ENCODE results near the gene SETDB1. TPM values are rescaled to one million over a fixed set of nuclear protein-coding genes. Genes with fewer than 3 reads are reported as not detected.

SETDB1 gene
- total and polyA plus RNA-seq, 7 experiments from 2014 or later = 13.4 to 94.9 (median 57.4) TPM

DNA sequence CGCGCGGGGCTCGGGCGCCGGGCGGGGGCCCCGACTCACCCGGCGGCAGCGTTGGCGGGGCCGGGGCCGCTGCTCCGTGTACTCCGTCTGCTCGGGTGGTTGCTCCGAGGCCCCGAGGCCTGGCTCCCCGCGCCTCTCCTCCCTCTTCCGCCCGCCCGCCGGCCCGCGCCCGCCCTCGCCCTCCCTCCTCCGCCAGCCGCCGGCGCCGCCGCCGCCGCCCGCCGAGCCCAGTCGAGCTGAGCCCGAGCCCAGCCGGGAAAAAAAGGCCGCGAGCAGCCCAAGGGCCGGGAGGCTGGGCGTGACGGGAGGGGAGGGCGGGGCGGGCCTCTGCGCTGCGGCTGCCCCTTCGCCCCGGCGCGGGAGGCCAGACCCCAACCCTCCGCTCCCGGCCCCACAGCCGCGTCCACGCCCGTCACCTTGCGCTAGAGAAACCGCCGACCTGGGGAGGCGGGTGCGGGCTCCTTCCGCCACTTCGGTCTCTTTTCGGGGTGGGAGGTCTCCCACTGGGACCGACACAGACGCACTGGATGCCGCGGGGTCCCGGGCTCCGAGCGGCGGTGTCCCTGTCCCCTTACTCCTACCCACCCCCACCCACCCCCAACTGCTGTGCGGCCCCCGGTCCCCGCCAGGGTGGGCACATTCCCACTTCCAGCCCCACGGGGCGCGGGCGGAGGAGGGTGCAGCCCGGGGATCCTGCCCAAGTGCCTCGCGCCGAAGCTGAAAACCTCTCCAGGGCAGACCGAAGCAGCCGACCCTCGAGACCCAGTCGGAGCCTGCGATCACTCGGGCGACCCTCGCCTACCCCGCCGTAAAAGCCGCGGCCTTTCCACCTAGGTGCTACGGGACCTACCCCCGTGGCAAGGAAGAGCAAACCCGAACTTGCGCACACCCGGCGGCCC, 48.7 kb downstream of the SETDB1 start, which contains the start of gene CERS2:
TSS of gene CERS2 (minus strand) at position 256 of the 899 bp plus-strand sequence. CDS start 5,745 bp downstream, outside the sequence.
- intact Hi-C loops (cut with micrococcal nuclease) = loop anchor here (1.0 to 10.0 kb wide), 7 partner anchors 31 to 490 kb away; partner anchors contain the start of genes ENSA (in 2 of the 2), GOLPH3L (in 1 of the 2), MINDY1 (in 1 of the 2) and SETDB1 (in 1 of the 2)
- Histone ChIP-seq H3K4me1 (ENCODE audit: control insufficient read depth in 2 of 2, insufficient read depth in 2 of 2, low read length in 2 of 2) (peaks cover 48 to 62% of the 10 kb centered on the region in 2 donors), H3K36me3 (ENCODE audit: control insufficient read depth in 2 of 3, insufficient read depth in 3 of 3, low read length in 3 of 3) (peaks cover 0 to 4% (median 0%) of the 10 kb centered on the region in 3 experiments), H3K27me3 (ENCODE audit: control insufficient read depth in 2 of 2, insufficient read depth in 2 of 2, low read length in 2 of 2) (no peaks in the 10 kb centered on the region), H3K4me3 (ENCODE audit: low read length) (peak within 1 kb of the TSS; percentile 82), H3K9me3 (ENCODE audit: control insufficient read depth in 2 of 3, low read length in 3 of 3) (no peaks in the 10 kb centered on the region), H3K27ac (ENCODE audit: low read depth, low read length) (peak within 1 kb of the TSS; percentile 92)
- ATAC-seq (peak; percentile 77), DNase-seq (peak; percentile 72 to 84 (median 77))
- POLR2A ChIA-PET = interaction anchor here (0.5 to 5.2 kb wide), 9 partner anchors 12 to 411 kb away, joined by 3 to 31 read pairs (median 4); partner anchors contain the start of gene MINDY1
- H3K9me3 Mint-ChIP-seq = no peaks in the 10 kb centered on the region
- peaks cover 36 to 82% (median 74%) of the 10 kb centered on the region in 7 donors for H3K4me1 Mint-ChIP-seq
- no peaks in the 10 kb centered on the region for H3K27me3 Mint-ChIP-seq
- H3K4me3 Mint-ChIP-seq = peak within 1 kb of the TSS; percentile 83 to 94 (median 89)
- H3K36me3 Mint-ChIP-seq = peaks cover 0 to 2% (median 0%) of the 10 kb centered on the region in 5 donors
- peak within 1 kb of the TSS; percentile 86 to 94 (median 91) for H3K27ac Mint-ChIP-seq
- CTCF ChIA-PET = interaction anchor here (1.2 to 1.4 kb wide), 3 partner anchors 28 to 277 kb away, joined by 3 to 5 read pairs (median 3); partner anchors contain the start of gene MINDY1

DNA sequence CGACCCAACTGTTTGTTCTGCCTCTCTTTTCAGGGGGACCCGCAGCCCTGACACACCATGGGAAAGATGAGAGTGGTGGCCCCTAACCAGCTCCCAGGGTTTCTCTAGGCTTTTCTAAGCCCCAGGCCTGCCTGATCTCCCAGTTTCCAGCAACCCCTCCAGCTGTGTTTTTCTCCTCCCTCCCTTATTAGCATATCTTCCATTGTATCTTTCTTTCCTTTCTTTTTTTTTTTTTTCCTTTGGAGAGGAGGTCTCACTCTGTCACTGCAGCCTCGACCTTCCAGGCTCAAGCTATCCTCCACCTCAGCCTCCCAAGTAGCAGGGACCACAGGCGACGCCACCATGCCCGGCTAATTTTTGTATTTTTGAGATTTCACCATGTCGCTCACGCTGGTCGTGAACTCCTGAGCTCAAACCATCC, 50.2 kb downstream of the SETDB1 start:
- Histone ChIP-seq H3K9me3 (ENCODE audit: control insufficient read depth in 2 of 3, low read length in 3 of 3) (no peaks in the 10 kb centered on the region), H3K36me3 (ENCODE audit: control insufficient read depth in 2 of 3, insufficient read depth in 3 of 3, low read length in 3 of 3) (peaks cover 0 to 4% (median 0%) of the 10 kb centered on the region in 3 experiments), H3K27ac (ENCODE audit: low read depth, low read length) (peak overlapping the region; percentile 43), H3K27me3 (ENCODE audit: control insufficient read depth in 2 of 2, insufficient read depth in 2 of 2, low read length in 2 of 2) (no peaks in the 10 kb centered on the region), H3K4me1 (ENCODE audit: control insufficient read depth in 2 of 2, insufficient read depth in 2 of 2, low read length in 2 of 2) (peaks cover 46 to 57% of the 10 kb centered on the region in 2 donors), H3K4me3 (ENCODE audit: low read length) (no peak overlapping the region)
- H3K27me3 Mint-ChIP-seq = no peaks in the 10 kb centered on the region
- peak overlapping the region in 8 of 9 donors; percentile 57 to 91 (median 84) for H3K27ac Mint-ChIP-seq
- H3K9me3 Mint-ChIP-seq = no peaks in the 10 kb centered on the region
- H3K4me3 Mint-ChIP-seq = peak overlapping the region; percentile 73 to 87 (median 82)
- DNase-seq (no peak), ATAC-seq (no peak)
- intact Hi-C loops (cut with micrococcal nuclease) = loop anchor here (5.0 to 10.0 kb wide), 3 partner anchors 279 to 492 kb away; partner anchors contain the start of genes GOLPH3L (in 1 of the 2) and TARS2 (in 1 of the 2)
- H3K36me3 Mint-ChIP-seq = peaks cover 0 to 2% (median 0%) of the 10 kb centered on the region in 5 donors
- CTCF ChIA-PET = interaction anchor here (0.6 to 6.4 kb wide), 8 partner anchors 8 to 723 kb away, joined by 3 to 56 read pairs (median 6); partner anchors contain the start of gene MINDY1
- POLR2A ChIA-PET = interaction anchor here (0.6 to 5.2 kb wide), 13 partner anchors 25 to 865 kb away, joined by 3 to 31 read pairs (median 4); partner anchors contain the start of genes C1orf56, MINDY1 and SETDB1
- H3K4me1 Mint-ChIP-seq = peaks cover 25 to 68% (median 60%) of the 10 kb centered on the region in 7 donors

DNA sequence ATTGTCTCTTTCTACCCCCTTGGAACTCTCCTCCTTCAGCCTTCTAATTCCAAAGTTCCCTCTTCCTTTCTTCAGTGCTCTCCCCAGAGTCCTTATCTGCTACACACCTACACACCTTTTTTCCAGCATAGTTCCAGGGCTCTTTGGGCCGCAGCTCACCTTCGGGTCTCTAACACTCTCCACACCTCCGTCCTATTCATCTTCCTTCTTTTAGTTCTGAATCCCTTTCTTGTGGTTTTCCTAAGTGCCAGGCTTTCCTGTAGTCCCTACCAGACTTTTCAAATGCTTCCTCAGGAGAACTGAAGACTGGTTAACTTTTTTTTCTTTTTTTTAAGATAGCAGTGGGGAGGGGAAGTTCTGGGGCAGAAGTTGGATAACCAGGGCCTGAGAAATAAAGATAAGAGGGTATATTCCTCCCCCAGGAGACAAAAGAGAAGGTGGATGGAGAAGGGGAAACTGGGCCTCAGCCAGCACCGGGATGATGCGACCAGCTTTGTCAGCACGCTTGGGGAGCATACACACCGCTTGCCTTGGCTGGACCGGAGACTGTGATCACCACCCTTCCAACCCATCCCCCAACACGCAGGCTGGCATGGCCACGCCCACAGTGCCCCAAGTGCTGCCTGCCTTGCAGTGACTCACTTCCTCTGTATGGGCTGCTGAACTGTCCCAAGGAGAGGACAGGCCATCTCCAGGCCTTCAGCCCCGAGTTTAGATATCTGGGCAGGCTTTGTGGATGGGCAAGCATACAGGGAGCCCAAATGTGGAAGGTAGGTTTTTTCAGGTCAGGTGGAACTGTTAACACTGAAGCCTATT, 50.9 kb downstream of the SETDB1 start:
- Mint-ChIP-seq H3K27me3 (no peaks in the 10 kb centered on the region), H3K4me1 (peaks cover 25 to 61% (median 53%) of the 10 kb centered on the region in 7 donors)
- H3K27ac ChIP-seq (ENCODE audit: low read depth, low read length) = peak overlapping the region; percentile 43

DNA sequence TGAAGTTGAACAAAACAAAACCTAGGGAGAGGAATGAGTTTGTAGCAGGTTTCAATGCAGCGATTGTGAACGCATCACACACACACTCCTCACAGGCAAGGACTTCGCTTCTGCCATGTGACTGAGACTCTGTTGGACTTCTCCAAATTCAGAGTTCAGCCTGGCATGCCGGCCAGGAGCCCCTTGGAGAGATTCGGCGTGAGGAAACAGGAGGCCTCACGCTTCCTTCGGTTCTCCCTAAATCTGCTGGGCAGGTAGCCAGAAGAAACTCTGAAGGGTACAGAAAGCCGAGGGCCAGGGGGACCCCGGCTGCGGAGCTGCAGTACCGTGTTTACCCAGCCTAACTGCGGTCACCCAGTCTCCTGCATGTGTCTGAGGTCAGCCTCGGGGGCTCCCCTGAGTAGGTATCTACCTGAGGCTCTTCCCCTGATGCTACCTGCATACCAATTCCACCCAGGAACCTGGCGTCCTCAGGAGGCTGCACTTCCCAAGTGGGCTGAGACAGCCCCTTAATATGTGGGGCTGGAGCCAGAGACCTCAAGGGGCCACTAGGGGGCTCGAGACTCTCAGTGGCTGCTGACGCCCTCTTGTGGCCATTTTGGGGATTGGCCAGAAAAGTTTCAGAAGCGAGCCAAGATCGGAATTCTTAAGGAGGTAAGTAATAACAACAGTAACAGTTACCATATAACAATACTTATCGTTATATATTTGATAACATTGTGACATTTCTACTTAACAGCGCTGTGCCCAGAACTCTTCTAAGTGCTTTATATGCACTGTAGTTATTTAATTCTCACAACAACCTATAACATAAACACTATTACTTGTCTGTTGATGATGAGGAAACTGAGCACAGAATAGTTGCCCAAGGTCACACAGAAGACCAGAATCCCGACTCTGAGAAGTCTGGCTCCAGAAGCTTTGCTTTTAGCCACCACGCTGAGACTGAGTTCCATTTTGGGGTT, 53.2 kb downstream of the SETDB1 start:
- peaks cover 14 to 44% (median 37%) of the 10 kb centered on the region in 7 donors for H3K4me1 Mint-ChIP-seq
- CTCF ChIA-PET = interaction anchor here (0.5 to 6.4 kb wide), 9 partner anchors 11 to 431 kb away, joined by 3 to 56 read pairs (median 4); partner anchors contain the start of gene MINDY1
- peak; percentile 68 to 93 (median 84) for DNase-seq
- intact Hi-C loops (cut with micrococcal nuclease) = loop anchor here (1.0 to 10.0 kb wide), 13 partner anchors 14 to 724 kb away; partner anchors contain the start of genes MINDY1 (in 2 of the 2), SETDB1 (in 2 of the 2), TNFAIP8L2 (in 2 of the 2) and ARNT (in 1 of the 2)
- H3K4me3 Mint-ChIP-seq = peak overlapping the region in 9 of 10 donors; percentile 39 to 73 (median 61)
- no peaks in the 10 kb centered on the region for H3K9me3 ChIP-seq (ENCODE audit: control insufficient read depth in 2 of 3, low read length in 3 of 3)
- H3K36me3 ChIP-seq (ENCODE audit: control insufficient read depth in 2 of 3, insufficient read depth in 3 of 3, low read length in 3 of 3) = no peaks in the 10 kb centered on the region
- peaks cover 24 to 34% of the 10 kb centered on the region in 2 donors for H3K4me1 ChIP-seq (ENCODE audit: control insufficient read depth in 2 of 2, insufficient read depth in 2 of 2, low read length in 2 of 2)
- H3K36me3 Mint-ChIP-seq = no peaks in the 10 kb centered on the region
- H3K27me3 Mint-ChIP-seq = no peaks in the 10 kb centered on the region
- no peaks in the 10 kb centered on the region for H3K27me3 ChIP-seq (ENCODE audit: control insufficient read depth in 2 of 2, insufficient read depth in 2 of 2, low read length in 2 of 2)
- no peaks in the 10 kb centered on the region for H3K9me3 Mint-ChIP-seq
- ATAC-seq = peak; percentile 81
- peak overlapping the region; percentile 9 to 83 (median 62) for H3K27ac Mint-ChIP-seq
- POLR2A ChIA-PET = interaction anchor here (1.5 to 2.2 kb wide), 3 partner anchors 24 to 177 kb away, joined by 3 to 14 read pairs (median 7); partner anchors contain the start of gene TNFAIP8L2
- H3K4me3 ChIP-seq (ENCODE audit: low read length) = peak overlapping the region; percentile 39
- H3K27ac ChIP-seq (ENCODE audit: low read depth, low read length) = peak overlapping the region; percentile 67

More for the DNA sequence above, 50.9 kb downstream of the SETDB1 start:
- H3K27me3 ChIP-seq (ENCODE audit: control insufficient read depth in 2 of 2, insufficient read depth in 2 of 2, low read length in 2 of 2) = no peaks in the 10 kb centered on the region
- H3K4me3 ChIP-seq (ENCODE audit: low read length) = no peak overlapping the region
- ChIA-PET POLR2A (interaction anchor here (0.6 to 5.2 kb wide), 10 partner anchors 25 to 490 kb away, joined by 3 to 31 read pairs (median 4); partner anchors contain the start of genes C1orf56, MINDY1, MLLT11 and SETDB1), CTCF (interaction anchor here (0.6 to 6.4 kb wide), 5 partner anchors 11 to 89 kb away, joined by 3 to 56 read pairs (median 8); partner anchors contain the start of gene MINDY1)
- no peaks in the 10 kb centered on the region for H3K9me3 ChIP-seq (ENCODE audit: control insufficient read depth in 2 of 3, low read length in 3 of 3)
- Mint-ChIP-seq H3K9me3 (no peaks in the 10 kb centered on the region), H3K27ac (peak overlapping the region; percentile 57 to 94 (median 87)), H3K4me3 (peak overlapping the region; percentile 73 to 87 (median 82)), H3K36me3 (peaks cover 0 to 2% (median 0%) of the 10 kb centered on the region in 5 donors)
- peaks cover 39 to 50% of the 10 kb centered on the region in 2 donors for H3K4me1 ChIP-seq (ENCODE audit: control insufficient read depth in 2 of 2, insufficient read depth in 2 of 2, low read length in 2 of 2)
- intact Hi-C loops (cut with micrococcal nuclease) = loop anchor here (5.0 to 10.0 kb wide), 3 partner anchors 280 to 492 kb away; partner anchors contain the start of genes GOLPH3L (in 1 of the 2) and TARS2 (in 1 of the 2)
- H3K36me3 ChIP-seq (ENCODE audit: control insufficient read depth in 2 of 3, insufficient read depth in 3 of 3, low read length in 3 of 3) = peaks cover 0 to 4% (median 0%) of the 10 kb centered on the region in 3 experiments
- ATAC-seq (peak; percentile 68), DNase-seq (peak; percentile 37 to 58 (median 50))
